Aorta (tissue), 5 donors: Measurements from ENCODE around the gene DNAJC27. TPM values are rescaled to one million over a fixed set of nuclear protein-coding genes. Genes with fewer than 3 reads are reported as not detected.

Experiments
- ATAC-seq: fragments of 200-7000 bp; cut with Tn5 transposase; one replicate; pipeline ENCODE4 v1.9.1; 2022; ENCODE audit warnings: moderate library complexity; ENCODE audit not compliant: low FRiP score
- DNase-seq, 2 donors: peaks; one replicate each; pipeline ENCODE4 v3.0.0-alpha.2; 2020
- H3K27ac ChIP-seq, 2 donors: one replicate each; pipeline ENCODE4 v1.5.1; 2013; ENCODE audit warnings: low read length in 2 of 2, mild to moderate bottlenecking in 2 of 2, moderate library complexity in 2 of 2, control low read depth in 1 of 2, inconsistent platforms in 1 of 2, low read depth in 1 of 2
- H3K27me3 ChIP-seq, 2 donors: one replicate each; pipeline ENCODE4 v1.6.1; 2013; ENCODE audit warnings: control low read depth in 1 of 2, low read length in 1 of 2, mild to moderate bottlenecking in 1 of 2, moderate library complexity in 1 of 2; ENCODE audit not compliant: insufficient read depth in 2 of 2, control insufficient read depth in 1 of 2
- H3K36me3 ChIP-seq, 2 donors: one replicate each; pipeline ENCODE4 v1.6.1; 2013; ENCODE audit warnings: control low read depth in 1 of 2, low read length in 1 of 2, mild to moderate bottlenecking in 1 of 2; ENCODE audit not compliant: insufficient read depth in 2 of 2, control insufficient read depth in 1 of 2
- H3K4me1 ChIP-seq, 2 donors: one replicate each; pipeline ENCODE4 v1.6.1; 2013; ENCODE audit warnings: low read length in 2 of 2, control low read depth in 1 of 2, mild to moderate bottlenecking in 1 of 2, moderate library complexity in 1 of 2; ENCODE audit not compliant: insufficient read depth in 2 of 2, control insufficient read depth in 1 of 2
- H3K4me3 ChIP-seq, 2 donors: one replicate each; pipeline ENCODE4 v1.5.1; 2013; ENCODE audit warnings: low read length in 2 of 2, control low read depth in 1 of 2, mild to moderate bottlenecking in 1 of 2
- H3K9me3 ChIP-seq: one replicate; pipeline ENCODE4 v1.6.1; 2013; ENCODE audit warnings: mild to moderate bottlenecking, low read length; ENCODE audit not compliant: control insufficient read depth
- WGBS, 2 donors: extraction: QIAGEN DNeasy Blood & Tissue Kit; methylation state at CpG; one replicate each; pipeline ENCODE4 v1.1.7; 2013; 5-methylcytosine and 5-hydroxymethylcytosine counted together
- intact Hi-C, 2 donors: fragments of 100-400 bp; cut with DNase I; formaldehyde crosslinking; loops; one replicate each; pipeline versions ENCODE4 v1.14.2 to v1.15.0; 2022
- polyA plus RNA-seq, 2 donors: library from polyadenylated mRNA; stranded (reverse); fragments of 200-250 nt; gene quantifications; one replicate each; pipeline ENCODE4 v1.2.3, GENCODE V29; 2013
- total RNA-seq, 2 donors: library from RNA; stranded (reverse); fragmentation: NEBNext Ultra II Directional; extraction: Animal tissue kit (Norgen Biotek cat#: 25700); gene quantifications; one replicate each; pipeline ENCODE4 v1.2.1, GENCODE V29; 2021
- donor health status: healthy with polysubstance abuse.
- donor health status: Bipolar disorder and iron deficiency.
- donor health status: DM: no; HTN: no; CAD: no.
- donor health status: DM: no; HTN: no; CAD: no.
- donor health status: DM: yes; HTN: yes; CAD: no.

DNAJC27 gene
- total and polyA plus RNA-seq, 4 donors: 0.75 to 7.3 (median 4.6) TPM

DNA sequence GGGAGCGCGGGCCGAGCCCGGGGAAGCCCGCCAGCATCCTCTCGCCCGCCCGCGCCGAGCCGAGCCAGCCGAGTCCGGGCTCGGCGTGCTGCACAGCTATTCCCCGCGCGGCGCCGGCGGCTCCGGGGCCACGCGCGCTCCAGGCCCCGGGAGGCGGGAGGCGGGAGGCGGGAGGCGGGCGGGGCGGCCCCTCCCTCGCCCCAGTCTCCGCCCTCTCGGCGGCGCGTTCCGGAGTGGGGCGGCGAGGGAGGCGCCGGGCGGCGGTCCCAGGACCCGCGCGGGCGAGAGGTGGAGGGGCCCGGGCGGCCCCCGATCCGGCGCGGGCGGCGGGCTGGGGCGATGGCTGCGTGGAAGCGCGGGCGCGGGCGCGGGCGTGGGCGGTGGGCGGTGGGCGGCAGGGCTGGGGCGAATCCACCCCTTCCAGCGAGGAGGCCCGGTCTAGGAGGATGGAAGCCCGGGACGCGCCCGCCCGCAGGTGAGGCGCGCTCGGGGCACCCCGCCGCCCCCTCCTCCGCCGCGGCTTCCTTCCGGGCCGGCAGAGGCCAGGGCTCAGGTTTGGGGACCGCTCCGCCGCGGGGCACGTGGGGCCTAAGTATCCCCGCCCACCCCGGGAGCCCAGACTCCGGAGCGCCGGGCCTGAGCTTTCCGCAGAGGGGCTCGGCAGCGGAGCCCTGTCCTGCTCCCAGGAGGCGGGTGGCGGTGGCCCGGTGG is 51.5 kb downstream of the DNAJC27 start, which contains the start of gene ADCY3:
TSS of gene ADCY3 (minus strand) at position 140 of the 711 bp plus-strand sequence. CDS start 1,250 bp downstream, outside the sequence.
- Histone ChIP-seq H3K4me3 (peak within 1 kb of the TSS; percentile 84 to 85), H3K27ac (no peak within 1 kb of the TSS), H3K36me3 (no peaks in the 10 kb centered on the region), H3K4me1 (no peaks in the 10 kb centered on the region), H3K27me3 (no peaks in the 10 kb centered on the region), H3K9me3 (no peaks in the 10 kb centered on the region)
- ATAC-seq (peak; percentile 76), DNase-seq (peak; percentile 70 to 89)
- 0 to 1% methylated on average over 43 to 103 of the region's 103 CpGs for whole genome bisulfite sequencing, 2 donors
- intact Hi-C loops: no loop called here

- intact Hi-C loops: no loop called here
- H3K9me3 ChIP-seq: no peaks in the 10 kb centered on the region
- no peaks in the 10 kb centered on the region for H3K36me3 ChIP-seq
- no peak overlapping the region for H3K27ac ChIP-seq
- H3K27me3 ChIP-seq: no peaks in the 10 kb centered on the region
- no peaks in the 10 kb centered on the region for H3K4me1 ChIP-seq
- H3K4me3 ChIP-seq: peak overlapping the region; percentile 84 to 85
- WGBS, 2 donors: 0 to 1% methylated on average over 41 to 76 of the region's 76 CpGs
- DNase-seq (peak in 1 of 2 donors; percentile 79), ATAC-seq (peak; percentile 3)
These were observed 52.2 kb downstream of the DNAJC27 start for GRCh38 chr2:24919506-24920097.

DNA sequence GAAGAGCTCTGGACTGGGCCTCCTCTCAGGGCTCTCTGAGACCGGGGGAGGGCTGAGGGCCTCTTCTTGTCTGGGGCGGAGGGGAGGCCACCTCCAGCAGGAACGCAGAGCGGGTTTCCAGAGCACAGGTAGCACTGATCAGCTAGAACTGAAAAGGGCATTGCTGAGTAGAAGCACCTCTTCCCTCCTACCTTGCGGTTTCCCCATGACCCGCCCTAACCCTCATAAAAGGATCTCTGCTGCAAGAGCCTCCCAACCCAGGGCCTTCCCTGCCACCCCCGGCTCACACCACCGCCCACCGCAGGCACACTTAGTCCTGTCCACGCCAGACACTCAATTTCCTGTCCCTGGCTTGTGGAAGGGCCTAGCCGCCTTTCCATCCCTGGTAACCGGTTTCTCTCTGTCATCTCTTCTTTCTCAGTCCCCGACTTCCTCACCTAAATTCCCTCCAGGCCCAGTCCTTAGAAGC is 52.7 kb downstream of the DNAJC27 start:
- ATAC-seq: no peak
- no peaks in the 10 kb centered on the region for H3K36me3 ChIP-seq
- no peak overlapping the region for H3K27ac ChIP-seq
- peak overlapping the region; percentile 84 to 85 for H3K4me3 ChIP-seq
- intact Hi-C loops: no loop called here
- no peaks in the 10 kb centered on the region for H3K27me3 ChIP-seq
- no peaks in the 10 kb centered on the region for H3K9me3 ChIP-seq
- WGBS, 2 donors: 27 to 45% methylated on average over 11 to 13 of the region's 13 CpGs
- DNase-seq: peak; percentile 59 to 74
- no peaks in the 10 kb centered on the region for H3K4me1 ChIP-seq

- peak in 1 of 2 donors; percentile 73 for DNase-seq
- ATAC-seq: no peak
- Histone ChIP-seq H3K36me3 (no peaks in the 10 kb centered on the region), H3K4me1 (no peaks in the 10 kb centered on the region), H3K4me3 (no peak overlapping the region), H3K27me3 (no peaks in the 10 kb centered on the region), H3K9me3 (no peaks in the 10 kb centered on the region), H3K27ac (no peak overlapping the region)
- intact Hi-C loops: no loop called here
- 86 to 94% methylated on average over 42 of the region's 42 CpGs for WGBS, 2 donors
These were observed 53.3 kb downstream of the DNAJC27 start for GRCh38 chr2:24918326-24919036.

DNA sequence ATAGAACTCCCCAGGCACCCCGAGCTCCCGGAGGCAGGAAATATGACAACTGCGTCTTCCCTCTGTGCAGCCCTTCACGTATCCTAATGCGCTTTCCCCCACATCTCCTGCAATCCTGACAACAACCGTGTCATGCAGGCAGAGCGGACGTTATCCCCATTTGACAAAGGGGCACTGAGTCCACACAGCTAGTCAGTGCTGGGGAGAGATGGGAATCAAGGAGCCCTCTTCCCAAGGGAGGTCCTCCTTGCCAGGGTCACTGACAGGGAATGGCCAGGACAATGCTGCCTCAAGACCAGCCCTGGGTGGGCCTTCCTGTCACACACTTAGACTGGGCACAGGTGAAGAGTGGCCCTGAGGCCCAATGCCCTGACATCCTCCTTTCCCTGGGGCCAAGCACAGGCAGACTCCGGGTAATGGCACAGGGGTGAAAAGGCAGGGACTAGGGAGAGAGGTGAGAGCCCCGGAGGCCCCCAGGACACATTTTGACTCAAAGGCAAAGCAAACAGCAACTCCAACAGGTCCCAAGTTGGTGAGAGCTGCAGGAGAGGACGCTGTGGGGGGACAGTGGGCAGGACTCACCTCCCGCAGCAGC is 53.9 kb downstream of the DNAJC27 start:
- DNase-seq (peak in 1 of 2 donors; percentile 61), ATAC-seq (no peak)
- H3K9me3 ChIP-seq: no peaks in the 10 kb centered on the region
- no peaks in the 10 kb centered on the region for H3K4me1 ChIP-seq
- intact Hi-C loops: no loop called here
- no peaks in the 10 kb centered on the region for H3K27me3 ChIP-seq
- WGBS, 2 donors: 91 to 93% methylated on average over 12 of the region's 12 CpGs
- H3K27ac ChIP-seq: no peak overlapping the region
- H3K36me3 ChIP-seq: no peaks in the 10 kb centered on the region
- H3K4me3 ChIP-seq: no peak overlapping the region

DNA sequence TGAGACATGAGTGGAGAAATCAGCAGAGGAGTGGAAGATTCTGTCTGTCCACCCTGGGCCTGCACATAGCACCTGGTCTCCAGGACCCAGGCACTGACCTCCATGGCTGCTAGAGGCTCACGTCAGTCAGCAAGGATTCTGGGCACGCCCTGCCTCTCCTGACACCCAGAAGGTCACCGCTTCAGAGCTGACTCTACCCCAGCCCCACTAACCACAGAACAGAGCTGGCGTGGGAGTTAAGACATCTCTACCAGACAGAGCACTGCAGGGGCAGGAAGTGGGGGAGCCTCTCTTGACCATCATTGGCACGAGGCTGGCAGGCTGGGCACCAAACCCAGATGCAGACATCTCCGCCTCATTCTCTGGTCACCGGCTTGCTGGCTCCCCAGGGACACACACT is 54.7 kb downstream of the DNAJC27 start:
- no peak overlapping the region for H3K27ac ChIP-seq
- WGBS, 2 donors: 75 to 77% methylated on average over 7 of the region's 7 CpGs
- intact Hi-C loops: no loop called here
- H3K9me3 ChIP-seq: no peaks in the 10 kb centered on the region
- ATAC-seq (no peak), DNase-seq (peak in 1 of 2 donors; percentile 38)
- H3K27me3 ChIP-seq: no peaks in the 10 kb centered on the region
- H3K4me3 ChIP-seq: no peak overlapping the region
- no peaks in the 10 kb centered on the region for H3K36me3 ChIP-seq
- H3K4me1 ChIP-seq: no peaks in the 10 kb centered on the region

GRCh38 chr2:24915796-24916195 is 56.0 kb downstream of the DNAJC27 start:
- no peak overlapping the region for H3K27ac ChIP-seq
- DNase-seq (peak in 1 of 2 donors; percentile 68), ATAC-seq (no peak)
- H3K4me3 ChIP-seq: no peak overlapping the region
- no peaks in the 10 kb centered on the region for H3K9me3 ChIP-seq
- no peaks in the 10 kb centered on the region for H3K4me1 ChIP-seq
- no peaks in the 10 kb centered on the region for H3K27me3 ChIP-seq
- WGBS, 2 donors: 36 to 48% methylated on average over 4 of the region's 4 CpGs
- no peaks in the 10 kb centered on the region for H3K36me3 ChIP-seq
- intact Hi-C loops: no loop called here

DNA sequence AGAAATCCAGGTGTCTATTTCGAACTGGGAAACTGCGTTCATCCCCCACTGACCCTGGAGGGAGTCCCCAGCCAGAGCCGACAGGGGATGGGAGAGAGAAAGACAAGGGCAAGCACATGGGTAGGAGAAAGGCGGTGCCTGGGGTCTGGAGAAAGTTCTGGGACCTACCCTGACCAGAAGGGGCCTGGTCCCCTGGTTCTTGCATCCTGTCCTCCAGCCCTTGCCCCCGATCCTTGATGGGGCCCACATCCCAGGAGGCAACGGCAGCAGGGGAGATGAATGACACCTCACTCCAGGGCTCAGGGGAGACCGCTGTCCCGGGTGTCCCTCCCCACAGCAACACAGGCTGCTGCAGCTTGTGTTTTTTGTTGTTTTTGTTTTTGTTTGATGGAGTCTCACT is 56.6 kb downstream of the DNAJC27 start:
- H3K4me3 ChIP-seq: no peak overlapping the region
- H3K27me3 ChIP-seq: no peaks in the 10 kb centered on the region
- H3K9me3 ChIP-seq: no peaks in the 10 kb centered on the region
- WGBS, 2 donors: 94% methylated on average over 8 of the region's 8 CpGs
- no peaks in the 10 kb centered on the region for H3K4me1 ChIP-seq
- intact Hi-C loops: no loop called here
- no peaks in the 10 kb centered on the region for H3K36me3 ChIP-seq
- ATAC-seq: no peak
- peak in 1 of 2 donors; percentile 40 for DNase-seq
- H3K27ac ChIP-seq: no peak overlapping the region
